NCI-H2227 treated with DMSO at 0.1 percent for 48 hours (cell line): ENCODE results near the gene OR10D3.
A peak's percentile ranks its signal among the peaks of the same experiment; 100 is the strongest.
"Not testable (repeated sequence)": the region's sequence is repeated elsewhere in the genome, so short reads cannot be mapped to it uniquely, and the experiment has no call there.

Source experiments
- DNase-seq: peaks from one replicate; lab custom pipeline; 2025; lab: John Stamatoyannopoulos, UW

The OR10D3 gene, protein sequence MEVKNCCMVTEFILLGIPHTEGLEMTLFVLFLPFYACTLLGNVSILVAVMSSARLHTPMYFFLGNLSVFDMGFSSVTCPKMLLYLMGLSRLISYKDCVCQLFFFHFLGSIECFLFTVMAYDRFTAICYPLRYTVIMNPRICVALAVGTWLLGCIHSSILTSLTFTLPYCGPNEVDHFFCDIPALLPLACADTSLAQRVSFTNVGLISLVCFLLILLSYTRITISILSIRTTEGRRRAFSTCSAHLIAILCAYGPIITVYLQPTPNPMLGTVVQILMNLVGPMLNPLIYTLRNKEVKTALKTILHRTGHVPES

DNA sequence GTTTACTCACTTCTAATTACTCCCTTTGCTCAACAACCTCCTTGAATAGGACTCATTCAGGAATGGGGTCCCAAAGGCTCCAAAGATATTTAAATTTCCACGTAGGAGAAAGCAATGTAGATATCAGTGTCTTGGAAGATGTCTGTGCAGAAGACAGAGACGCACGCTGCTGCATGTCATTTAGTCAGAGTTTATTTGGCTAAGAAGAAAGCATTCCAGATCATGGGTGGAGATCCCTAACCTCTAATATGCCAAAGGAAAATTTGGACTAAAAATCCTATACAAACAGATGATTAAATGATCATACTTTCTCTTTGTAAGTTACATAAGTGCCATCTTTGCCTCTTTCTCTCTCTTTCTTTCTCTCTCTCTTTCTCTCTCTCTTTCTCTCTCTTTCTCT lies at the start of gene OR10D3:
TSS of gene OR10D3 (plus strand) at position 278 of the 400 bp plus-strand sequence. CDS start 1,925 bp downstream, outside the sequence.
- no peak for DNase-seq

DNA sequence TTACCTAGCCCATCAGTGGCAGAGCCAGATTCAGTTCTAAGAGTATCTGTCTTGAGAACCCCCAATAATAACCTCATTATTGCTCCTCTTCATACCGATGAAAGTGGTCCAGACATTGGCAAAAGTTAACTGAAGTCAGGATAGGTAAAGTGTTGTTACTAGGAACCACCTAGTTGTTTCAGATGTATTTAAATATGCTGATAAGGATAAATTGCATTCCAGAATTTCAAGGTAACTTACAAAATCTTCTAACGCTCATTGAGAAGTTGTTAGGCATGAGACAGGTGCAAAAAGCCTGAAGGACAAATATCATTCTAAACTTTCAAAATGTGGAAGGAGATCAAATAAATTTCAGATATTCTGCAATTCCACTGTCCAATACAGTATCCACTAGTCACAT lies 40.1 kb upstream of the OR10D3 start:
- no peak for DNase-seq

DNA sequence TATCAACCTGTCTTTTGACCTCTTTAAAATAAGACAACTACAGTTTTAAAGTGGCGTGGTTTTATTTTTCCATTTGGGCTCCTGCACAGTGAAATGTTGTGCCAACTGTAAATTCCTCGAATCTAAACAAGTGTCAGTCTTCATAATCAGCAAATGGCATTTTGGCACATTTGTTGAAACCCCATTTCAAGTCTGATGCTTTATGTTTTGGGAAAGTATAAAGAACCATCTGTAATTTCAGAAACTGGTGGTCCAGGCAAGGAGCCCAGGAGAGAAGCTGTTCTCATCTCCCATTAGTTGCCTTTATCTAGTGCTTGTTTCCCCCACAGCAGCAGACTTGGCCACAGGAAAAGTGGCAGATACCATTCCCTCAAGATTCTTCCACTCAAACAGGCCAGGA lies 35.2 kb upstream of the OR10D3 start:
- DNase-seq = no peak

DNA sequence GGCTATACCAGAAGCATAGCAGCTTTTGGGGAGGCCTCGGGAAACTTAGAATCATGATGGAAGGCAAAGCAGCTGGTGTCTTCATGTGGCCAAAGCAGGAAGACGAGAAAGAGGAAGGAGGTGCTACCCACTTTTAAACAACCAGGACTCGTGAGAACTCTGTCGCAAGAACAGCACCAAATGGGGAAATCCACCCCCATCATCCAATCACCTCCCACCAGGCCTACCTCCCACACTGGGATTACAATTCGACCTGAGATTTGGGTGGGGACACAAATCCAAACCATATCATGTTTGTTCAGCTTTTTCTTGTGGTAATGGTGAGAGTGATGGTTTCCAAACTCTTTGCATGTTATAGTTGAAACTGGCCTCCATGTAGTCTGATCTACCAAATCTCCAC lies 32.5 kb upstream of the OR10D3 start:
- DNase-seq = no peak

DNA sequence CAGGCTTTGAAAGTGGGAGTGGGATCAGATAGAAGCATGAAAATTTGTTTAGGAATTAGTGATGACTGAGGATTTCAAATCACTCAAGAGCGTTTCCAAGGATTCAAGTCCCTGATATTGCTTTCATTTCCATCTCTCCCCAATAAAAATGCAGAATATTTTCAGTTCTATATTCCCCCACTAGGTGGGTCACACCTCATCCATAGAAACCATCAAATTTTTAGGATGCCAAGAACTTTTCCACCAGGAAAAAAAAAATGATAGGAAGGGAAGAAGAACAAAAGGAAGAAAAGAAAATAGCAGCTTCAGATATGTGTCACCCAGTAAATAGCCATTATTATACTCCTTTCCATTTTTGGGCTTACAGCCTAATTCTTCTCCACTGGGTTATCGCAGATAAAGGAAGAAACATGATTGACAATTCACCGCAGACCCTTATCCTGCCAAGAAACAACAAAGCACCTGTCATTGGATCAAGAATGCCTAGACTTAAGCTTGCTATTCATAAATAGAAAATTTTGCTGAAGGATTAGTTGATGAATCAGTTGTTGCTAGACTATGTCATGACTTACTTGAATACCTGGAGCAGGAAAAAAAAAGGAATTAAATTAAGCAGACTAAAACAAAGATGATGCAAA lies 30.3 kb upstream of the OR10D3 start:
- DNase-seq = no peak

DNA sequence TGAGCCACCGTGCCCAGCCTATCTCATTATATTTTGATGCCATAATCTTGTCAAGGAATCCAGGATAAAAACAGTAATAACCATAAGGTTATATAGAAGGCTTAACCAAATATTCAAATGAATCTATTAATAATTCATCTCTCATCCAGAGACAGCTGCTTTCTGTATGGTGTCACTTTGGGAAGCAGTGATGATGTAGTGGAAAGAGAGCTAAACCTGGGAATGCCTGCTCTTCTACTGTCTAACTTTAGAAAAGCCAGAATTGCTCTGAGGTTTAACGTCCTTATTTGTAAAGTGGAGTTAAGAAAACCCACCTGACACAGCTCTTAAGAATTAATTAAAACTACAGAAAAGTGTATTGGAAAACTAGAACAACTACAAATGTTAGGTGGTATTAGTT lies 29.3 kb upstream of the OR10D3 start:
- DNase-seq = no peak

DNA sequence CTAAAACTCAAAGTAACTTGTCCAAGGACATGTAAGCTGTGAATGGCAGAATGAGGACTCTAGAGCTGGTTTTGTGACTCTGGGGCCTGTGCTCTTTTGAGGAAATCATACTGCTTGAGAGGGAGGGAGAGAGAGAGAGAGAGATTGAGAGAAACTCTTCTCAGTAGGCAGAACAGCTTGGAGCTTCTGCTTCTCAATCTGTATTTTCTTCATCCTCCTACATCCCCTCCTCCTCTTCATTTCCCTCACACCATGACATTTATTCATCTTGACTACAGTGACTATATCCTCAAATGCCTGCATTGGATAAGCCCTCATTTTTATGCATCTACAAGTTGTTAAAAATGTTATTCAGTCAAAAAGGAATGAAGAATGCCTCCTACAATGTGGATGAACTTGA lies 23.7 kb upstream of the OR10D3 start:
- no peak for DNase-seq

DNA sequence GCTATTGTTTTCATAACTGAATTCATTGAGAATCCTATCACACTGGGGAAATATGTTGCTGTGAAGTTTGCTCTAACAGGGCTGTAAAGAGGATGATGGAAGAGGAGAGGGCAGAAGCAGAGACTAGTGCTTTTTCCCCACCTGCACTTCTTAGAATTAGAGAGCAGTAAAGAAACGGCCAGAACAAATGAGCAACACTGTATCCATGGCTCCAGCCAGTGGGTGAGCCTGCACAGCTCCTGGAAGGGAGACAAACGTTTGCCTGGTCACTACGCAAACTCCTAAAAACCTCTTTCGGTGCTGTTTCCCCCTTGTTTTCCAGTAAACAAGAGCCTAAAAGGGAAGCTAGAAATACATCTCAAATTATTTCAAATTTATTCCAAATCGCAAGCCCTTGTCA lies 22.2 kb upstream of the OR10D3 start:
- no peak for DNase-seq

DNA sequence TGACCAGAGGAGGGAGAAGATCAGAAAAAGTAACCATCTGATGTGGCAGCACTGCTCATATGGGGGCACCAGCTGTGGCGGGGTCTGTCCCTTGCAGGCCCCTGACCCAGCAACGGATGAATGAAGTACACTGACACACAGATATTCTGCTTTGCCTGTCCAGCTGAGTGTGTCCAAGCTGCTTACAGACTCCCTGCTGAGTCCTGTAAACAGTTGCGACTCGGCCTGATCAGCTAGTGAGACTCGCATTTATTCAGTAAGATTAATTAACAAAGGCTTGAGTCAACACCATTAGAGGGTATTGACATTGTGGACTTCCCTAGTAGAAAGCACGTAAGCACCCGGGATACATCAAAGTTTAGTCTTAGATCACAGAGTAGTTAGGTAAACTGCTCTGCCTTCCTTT lies 15.3 kb upstream of the OR10D3 start:
- DNase-seq = no peak

DNA sequence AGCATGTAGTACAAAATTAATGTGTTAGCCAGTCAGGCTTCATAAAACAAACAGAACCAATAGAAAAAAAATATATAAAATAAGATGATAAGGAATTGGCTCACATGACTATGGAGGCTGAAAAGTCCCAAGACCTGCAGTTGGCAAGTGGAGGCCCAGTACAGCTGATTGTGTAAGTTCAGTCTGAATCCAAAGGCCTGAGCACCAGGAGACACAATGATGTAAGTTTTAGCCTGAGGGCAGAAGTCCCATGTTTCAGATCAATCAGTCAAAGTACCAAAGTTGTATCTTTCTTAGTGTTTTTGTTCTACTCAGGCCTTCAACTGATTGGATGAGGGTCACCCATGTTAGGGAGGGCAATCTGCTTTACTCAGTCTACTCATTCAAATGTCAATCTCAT lies 14.3 kb upstream of the OR10D3 start:
- no peak for DNase-seq

DNA sequence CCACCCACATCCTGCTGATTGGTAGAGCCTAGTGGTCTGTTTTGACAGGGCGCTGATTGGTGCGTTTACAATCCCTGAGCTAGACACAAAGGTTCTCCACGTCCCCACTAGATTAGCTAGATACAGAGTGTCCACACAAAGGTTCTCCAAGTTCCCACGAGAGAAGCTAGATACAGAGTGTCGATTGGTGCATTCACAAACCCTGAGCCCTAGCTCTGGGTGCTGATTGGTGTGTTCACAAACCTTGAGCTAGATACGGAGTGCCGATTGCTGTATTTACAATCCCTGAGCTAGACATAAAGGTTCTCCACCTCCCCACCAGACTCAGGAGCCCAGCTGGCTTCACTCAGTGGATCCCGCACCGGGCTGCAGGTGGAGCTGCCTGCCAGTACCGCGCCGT lies 12.8 kb upstream of the OR10D3 start:
- not testable (repeated sequence) for DNase-seq

DNA sequence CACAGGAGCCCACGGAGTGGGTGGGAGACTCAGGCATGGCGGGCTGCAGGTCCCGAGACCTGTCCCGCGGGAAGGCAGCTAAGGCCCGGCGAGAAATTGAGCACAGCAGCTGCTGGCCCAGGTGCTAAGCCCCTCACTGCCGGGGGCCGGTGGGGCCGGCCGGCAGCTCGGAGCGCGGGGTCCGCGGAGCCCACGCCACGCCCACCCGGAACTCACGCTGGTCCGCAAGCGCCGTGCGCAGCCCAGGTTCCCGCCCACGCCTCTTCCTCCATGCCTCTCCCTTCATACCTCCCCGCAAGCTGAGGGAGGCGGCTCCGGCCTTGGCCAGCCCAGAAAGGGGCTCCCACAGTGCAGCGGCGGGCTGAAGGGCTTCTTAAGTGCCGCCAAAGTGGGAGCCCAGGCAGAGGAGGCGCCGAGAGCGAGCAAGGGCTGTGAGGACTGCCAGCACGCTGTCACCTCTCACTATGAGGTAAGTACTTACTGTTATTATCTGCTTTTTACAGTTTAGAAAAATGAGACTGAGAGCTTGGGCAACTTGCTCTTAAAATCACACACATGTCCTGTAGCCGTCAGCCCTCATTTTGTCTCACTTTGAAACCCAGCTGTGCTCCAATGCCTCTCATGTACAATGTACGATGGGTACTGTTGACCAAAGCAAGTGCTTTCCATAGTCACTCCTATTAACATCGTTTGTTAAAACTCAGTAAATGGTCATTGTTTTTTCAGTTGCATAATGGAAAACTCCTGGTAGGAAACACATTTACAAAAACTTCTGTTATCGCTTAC lies 12.2 kb upstream of the OR10D3 start:
- DNase-seq = peak; percentile 1

DNA sequence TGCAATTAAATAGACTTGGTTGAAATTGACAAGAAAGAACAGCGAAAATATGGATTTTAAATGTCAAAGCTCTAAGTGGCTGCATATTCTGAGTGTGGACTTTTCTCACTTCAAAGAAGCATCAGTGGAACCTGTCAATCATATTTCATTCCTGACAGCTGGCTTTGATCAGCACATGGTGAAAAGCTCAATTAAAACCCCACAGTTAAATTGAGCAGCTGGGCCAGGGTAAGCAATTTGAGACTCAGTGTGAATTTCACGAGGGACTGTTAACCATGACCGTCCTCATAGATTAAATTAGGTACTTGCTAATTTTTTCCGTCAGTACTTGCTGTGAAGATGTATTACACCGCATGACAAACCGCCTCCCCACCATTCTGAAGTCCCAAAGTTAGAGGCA lies 11.0 kb upstream of the OR10D3 start:
- DNase-seq = no peak

DNA sequence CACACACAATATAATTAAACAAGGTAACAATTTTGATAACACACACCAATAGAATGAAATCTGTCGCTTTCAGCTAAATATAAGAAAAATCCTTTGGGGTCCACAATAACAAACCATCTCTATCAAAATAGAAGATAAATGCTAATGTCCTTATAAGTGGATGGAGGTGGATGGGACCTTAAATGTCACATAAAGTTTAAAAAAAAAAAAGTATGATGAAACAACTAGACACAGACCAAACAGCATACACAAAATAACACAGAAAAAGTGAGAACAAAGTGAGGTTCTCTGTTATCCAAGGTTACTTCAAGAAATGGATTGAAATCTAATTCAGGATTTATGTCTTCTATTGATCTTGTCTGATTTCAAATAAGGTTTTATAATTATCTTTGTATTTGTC lies 10.5 kb upstream of the OR10D3 start:
- DNase-seq = no peak

DNA sequence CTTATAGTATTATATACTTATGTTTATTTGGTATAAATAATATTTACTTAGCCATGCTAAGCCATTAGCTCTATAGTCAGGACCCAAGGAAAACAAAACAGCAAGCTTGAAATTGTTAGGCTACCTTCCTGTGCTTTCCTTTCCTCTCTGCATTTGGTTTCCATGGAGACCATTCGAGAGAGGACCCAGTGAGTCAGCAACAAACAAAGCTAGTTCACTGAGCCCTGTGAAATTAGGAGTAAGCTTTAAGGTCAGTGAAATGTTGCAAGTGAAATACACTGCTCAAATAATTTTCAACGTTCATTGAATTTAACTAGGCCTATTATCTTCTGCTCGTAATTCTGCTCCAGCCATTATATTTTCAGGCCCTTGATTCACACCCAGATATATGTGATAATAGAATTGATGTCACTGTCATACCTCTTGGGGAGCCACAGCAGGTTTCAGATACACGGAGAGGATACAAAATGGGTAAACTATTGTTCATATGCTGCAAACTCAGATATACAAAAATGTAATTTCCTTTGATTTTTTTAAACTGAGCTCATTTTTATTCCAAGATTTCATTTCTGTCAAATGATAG lies 9.1 kb upstream of the OR10D3 start:
- peak; percentile 36 for DNase-seq

DNA sequence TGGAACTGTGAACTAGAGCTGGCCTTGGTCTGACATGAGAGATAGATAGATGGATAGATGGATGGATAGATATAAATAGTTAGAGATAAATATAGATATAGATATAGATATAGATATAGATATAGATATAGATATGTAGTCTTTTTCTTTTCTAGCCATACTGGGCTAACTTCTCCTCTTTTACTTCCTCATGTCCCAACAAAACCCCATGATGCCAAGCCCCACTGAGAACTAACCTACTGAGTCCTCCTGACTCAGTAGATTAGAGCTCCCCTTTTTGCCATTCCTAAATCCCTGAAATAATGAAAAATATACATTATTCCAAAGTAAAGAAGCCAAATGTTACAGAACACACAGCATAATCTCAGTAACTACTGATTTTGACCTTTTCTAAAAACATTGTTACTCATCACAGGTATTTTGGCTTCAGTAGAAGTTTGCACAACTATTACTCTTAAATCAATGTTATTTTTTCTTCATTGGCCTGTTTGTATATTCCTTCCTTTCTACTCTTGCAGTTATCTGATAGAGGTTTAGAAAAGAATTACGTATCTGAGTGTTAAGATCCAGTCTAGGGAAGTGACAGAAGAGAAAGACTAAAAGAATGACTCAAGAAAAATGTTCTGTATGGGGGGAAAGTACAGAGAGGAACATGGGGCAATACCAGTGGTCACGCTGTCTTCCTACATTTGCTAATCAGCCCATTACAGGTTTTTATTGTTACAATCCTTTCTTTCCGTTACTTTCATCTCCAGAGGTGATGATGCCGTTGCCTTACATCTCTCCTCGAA lies 6.0 kb upstream of the OR10D3 start:
- DNase-seq = no peak

DNA sequence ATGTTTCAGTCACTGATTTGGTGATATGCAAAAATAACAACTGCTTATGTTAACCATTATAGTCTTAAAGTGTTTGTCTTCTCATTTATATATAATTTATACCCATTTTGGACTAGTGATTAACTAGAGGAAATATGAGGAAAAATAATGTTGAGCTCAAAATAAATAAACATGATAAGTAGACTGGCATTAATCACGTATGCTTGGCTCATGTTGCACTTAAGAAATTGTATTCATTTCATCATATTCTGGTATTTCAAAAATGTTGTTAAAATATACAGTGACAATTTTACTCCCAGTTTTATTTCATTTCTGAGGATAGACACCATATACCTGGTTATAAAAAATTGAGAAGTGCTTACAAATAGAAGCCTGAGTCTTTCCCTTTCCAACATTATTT lies 3.8 kb upstream of the OR10D3 start:
- no peak for DNase-seq

DNA sequence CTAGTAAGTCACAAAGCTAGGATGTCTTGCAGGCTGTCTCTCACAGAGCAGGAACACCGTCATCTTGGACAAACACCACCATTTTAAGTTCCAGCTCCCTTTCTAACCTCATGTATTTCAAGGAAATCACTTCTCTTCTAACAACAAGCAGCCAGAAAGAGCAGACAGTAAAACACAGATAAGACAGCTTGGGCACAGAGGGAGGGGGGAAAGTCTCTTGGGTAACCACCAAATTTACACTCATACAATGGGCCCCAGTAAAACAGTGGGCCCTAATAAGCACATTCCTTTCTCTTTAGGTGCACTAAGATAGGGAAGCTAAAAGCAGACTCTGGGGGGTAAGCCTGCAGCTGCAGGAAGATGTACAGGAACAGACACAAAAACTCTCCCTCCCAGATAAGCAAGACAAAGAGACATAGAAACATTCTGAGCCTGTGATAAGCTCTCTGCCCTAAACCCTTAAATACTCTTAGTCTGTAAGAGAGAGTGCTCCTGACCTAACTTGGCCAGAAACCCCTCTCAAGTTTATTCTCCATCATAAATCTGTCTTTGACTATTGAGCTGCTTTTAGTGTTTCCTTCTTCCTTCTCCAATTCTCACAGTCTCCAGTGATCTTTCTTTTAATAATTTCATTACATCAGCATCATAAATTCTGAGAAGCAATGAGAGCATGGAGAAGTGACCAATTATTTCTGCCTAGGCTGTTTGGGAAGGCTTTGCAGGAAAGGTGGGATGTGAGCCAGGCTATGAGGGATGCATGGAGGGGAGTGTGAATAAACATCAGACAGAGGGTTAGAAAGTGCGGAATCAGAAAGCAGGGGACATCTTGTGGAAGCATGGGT lies 7.4 kb downstream of the OR10D3 start:
- DNase-seq = no peak

DNA sequence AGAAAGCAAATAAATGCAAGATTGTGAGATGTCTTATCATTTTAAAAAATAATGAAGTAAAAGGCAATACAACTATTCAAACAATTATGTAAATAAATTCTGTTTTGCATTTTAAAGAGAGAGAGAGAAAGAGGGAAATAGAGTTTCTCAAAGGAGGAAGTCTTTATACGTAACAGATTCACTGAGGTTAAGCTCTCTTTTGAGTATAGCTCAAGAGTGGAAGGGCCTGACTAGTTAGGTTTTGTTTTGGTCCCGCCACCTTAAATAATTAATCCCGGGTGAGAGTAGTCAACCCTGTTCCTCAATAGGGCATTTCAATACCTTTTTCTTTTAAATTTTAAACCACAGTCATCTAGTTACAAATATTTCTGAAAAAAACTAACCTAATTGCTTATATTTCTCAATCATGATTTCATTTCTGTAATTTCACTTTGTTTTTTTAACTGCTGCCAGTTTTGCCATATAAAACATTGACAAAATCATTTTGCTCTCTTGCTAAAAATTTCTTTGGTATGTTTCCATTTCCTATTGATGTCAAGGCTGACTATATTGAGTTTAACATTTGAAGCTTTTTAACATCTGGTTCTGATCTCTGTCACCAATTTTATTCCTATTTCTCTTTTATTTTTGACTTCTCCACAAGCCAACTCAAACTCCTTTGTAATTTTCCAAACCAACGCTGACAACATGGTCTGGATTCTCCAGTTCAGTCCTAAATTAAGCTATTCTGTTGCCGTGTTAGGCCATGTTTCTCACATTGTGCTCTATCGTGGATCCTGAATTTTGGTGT lies 10.3 kb downstream of the OR10D3 start:
- DNase-seq = no peak
